ENCODE data around the gene ADM2. TPM values are rescaled to one million over a fixed set of nuclear protein-coding genes. Genes with fewer than 3 reads are reported as not detected.
A peak's percentile ranks its signal among the peaks of the same experiment; 100 is the strongest.

ADM2 gene
- total RNA-seq, 2 donors from 2014 or later = 6.0 to 7.0 TPM

- ATAC-seq (no peak), DNase-seq (ENCODE audit: low spot score in 2 of 2) (no peak)
- H3K27ac Mint-ChIP-seq = peak overlapping the region; percentile 71 to 88
- H3K9me3 Mint-ChIP-seq = no peaks in the 10 kb centered on the region
- peaks cover 0 to 3% of the 10 kb centered on the region in 2 donors for H3K36me3 Mint-ChIP-seq
These were observed 38.1 kb upstream of the ADM2 start for GRCh38 chr22:50443197-50443596.

- Mint-ChIP-seq H3K36me3 (peaks cover 0 to 5% of the 10 kb centered on the region in 2 donors), H3K27ac (peak overlapping the region in 1 of 2 donors; percentile 71), H3K9me3 (no peaks in the 10 kb centered on the region)
- peak in 1 of 2 donors; percentile 7 for ATAC-seq
- DNase-seq (ENCODE audit: low spot score in 2 of 2) = no peak
These were observed 37.3 kb upstream of the ADM2 start for GRCh38 chr22:50443801-50444625.

GRCh38 chr22:50444663-50445062 lies 36.7 kb upstream of the ADM2 start:
- H3K36me3 Mint-ChIP-seq = peaks cover 0 to 7% of the 10 kb centered on the region in 2 donors
- no peak for DNase-seq (ENCODE audit: low spot score in 2 of 2)
- H3K9me3 Mint-ChIP-seq = no peaks in the 10 kb centered on the region
- H3K27ac Mint-ChIP-seq = peak overlapping the region; percentile 85 to 94
- no peak for ATAC-seq

DNA sequence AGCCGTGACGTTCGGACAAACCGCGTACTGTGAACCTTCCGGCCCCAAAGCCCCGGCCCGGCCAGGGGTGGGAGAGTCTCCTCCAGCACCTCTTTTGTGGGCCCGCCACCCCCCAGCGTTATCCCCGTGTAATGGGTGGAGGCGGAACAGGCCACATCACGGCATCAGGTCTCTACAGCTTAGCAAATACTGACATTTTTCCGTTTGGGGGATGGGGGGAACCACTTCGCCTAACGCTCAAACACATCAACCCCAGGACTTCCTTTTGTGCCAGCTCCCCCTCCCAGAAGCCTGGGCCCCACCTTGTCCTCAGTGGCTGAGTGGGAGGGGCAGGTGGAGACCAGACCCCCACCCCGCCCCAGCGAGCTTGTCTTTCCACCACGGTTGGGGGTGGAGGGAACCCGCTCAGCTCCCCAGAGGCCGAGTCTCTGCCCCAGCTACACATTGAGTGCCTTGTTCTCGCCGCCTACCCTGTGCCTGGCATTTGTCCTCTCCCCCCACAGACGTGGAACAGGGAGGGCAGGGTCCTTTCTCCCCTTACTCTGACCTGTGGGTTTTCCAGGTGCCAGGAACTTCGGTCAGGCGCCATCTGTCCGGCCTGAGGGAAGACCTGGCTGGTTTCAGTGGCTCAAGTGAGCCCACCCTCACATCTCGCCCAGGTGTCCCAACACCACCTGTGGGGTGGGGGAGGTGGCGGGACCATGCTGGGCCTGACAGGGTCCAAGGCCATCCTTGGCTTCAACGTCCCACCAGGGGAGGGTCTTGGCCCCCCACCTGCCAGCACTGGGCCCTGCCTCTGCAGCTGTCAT lies 36.1 kb upstream of the ADM2 start:
- Mint-ChIP-seq H3K9me3 (no peaks in the 10 kb centered on the region), H3K36me3 (peaks cover 0 to 11% of the 10 kb centered on the region in 2 donors), H3K27ac (peak overlapping the region; percentile 85 to 94)
- ATAC-seq (peak; percentile 3 to 32), DNase-seq (ENCODE audit: low spot score in 2 of 2) (no peak)

- no peaks in the 10 kb centered on the region for H3K9me3 Mint-ChIP-seq
- peak overlapping the region; percentile 85 to 94 for H3K27ac Mint-ChIP-seq
- ATAC-seq (no peak), DNase-seq (ENCODE audit: low spot score in 2 of 2) (no peak)
- H3K36me3 Mint-ChIP-seq = peaks cover 0 to 11% of the 10 kb centered on the region in 2 donors
These were observed 35.2 kb upstream of the ADM2 start for GRCh38 chr22:50445880-50446707.

DNA sequence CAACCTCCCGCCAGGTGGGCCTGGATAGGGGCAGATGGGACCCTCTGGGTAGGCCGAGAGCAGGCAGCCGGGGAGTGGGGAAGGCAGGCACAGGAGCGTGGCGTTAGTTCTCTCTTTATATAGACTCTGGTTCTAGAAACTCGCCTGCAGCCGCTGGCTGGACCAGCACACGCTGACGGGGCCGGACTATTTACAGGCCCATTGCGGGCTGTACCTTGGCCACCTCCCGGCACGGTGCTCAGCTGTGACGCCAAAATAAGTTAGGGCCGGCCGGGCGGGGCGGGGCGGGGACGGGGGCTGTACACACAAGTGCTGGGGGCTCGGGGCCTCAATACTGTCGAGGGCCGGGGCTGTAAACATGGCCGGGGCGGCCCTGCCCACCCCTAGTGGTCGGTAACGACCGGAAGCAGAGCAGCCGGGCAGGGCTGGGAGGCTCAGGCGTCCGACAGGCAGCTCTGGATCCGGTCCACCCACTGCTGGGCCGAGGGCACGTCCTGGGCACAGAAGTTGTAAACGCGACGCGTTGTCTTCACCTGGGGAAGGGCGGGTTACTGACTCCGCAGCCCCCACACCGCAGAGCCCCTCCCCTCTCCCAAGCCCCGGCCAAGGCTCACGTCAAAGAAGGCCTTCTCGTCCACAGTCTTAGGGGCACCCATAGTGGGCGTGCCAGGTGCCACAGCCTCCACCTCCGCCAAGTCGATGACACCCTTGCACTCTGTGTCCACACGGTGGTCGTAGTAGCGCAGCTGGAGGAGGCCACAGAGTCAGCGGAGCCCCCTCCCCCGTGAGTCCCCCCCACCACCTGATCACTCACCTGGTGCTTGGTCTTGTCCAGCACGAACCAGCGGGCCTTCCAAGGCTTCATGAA lies 34.4 kb upstream of the ADM2 start:
- Mint-ChIP-seq H3K36me3 (peaks cover 0 to 11% of the 10 kb centered on the region in 2 donors), H3K9me3 (no peaks in the 10 kb centered on the region), H3K27ac (no peak overlapping the region)
- no peak for DNase-seq (ENCODE audit: low spot score in 2 of 2)
- no peak for ATAC-seq

- H3K36me3 Mint-ChIP-seq = peaks cover 0 to 11% of the 10 kb centered on the region in 2 donors
- no peak for DNase-seq (ENCODE audit: low spot score in 2 of 2)
- ATAC-seq = no peak
These were observed 33.5 kb upstream of the ADM2 start for GRCh38 chr22:50447576-50448551.

GRCh38 chr22:50452649-50453048 lies 28.7 kb upstream of the ADM2 start:
- Mint-ChIP-seq H3K9me3 (no peaks in the 10 kb centered on the region), H3K27ac (peak overlapping the region; percentile 63 to 77), H3K36me3 (peaks cover 0 to 11% of the 10 kb centered on the region in 2 donors)
- ATAC-seq (no peak), DNase-seq (ENCODE audit: low spot score in 2 of 2) (no peak)

More at GRCh38 chr22:50447576-50448551, 33.5 kb upstream of the ADM2 start:
- Mint-ChIP-seq H3K9me3 (no peaks in the 10 kb centered on the region), H3K27ac (peak overlapping the region; percentile 20 to 61)

DNA sequence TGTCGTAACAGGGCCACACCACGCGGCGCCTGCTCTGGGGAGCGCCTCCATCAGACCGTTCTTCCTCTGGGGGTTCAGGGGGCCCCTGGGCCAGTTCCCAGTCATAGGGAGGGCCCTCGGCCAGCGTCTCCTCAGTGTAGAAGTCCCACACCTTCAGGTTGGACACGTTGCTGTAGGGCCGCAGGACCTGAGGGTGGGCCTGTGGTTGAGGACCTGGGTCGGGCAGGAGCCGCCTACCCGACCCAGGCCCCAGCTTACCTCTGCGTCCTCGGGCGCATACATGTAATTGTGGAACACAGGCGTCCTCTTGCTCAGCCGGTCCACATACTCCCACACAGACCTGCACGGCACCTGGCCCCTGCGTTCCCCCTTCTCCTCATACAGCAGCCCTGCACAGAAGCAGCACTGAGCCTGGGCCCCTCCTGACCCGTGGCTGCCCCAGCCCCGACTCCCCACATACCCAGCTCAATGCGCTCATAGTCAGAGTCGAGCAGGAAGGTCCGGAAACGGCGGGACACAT lies 26.7 kb upstream of the ADM2 start:
- H3K27ac Mint-ChIP-seq = peak overlapping the region in 1 of 2 donors; percentile 63
- ATAC-seq = peak in 1 of 2 donors; percentile 4
- H3K36me3 Mint-ChIP-seq = peaks cover 0 to 4% of the 10 kb centered on the region in 2 donors
- DNase-seq (ENCODE audit: low spot score in 2 of 2) = no peak
- no peaks in the 10 kb centered on the region for H3K9me3 Mint-ChIP-seq

DNA sequence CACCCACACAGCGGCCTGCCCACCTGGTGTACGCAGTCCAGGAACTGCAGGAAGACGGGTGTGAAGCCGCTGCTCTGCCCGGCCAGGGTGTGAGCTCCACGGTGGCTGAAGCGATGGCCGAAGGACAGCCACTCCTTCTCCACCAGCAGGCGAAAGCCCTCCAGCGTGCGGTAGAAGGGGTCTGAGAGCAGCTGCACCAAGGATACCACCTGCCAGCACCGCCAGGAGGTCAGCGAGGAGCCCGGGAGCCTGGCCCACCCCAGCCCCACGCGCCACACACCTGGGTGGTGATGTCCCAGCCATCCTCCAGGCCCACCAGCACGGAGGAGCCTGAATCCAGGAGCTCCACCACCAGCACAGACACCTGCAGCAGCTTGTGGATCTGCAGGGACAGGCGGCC lies 26.1 kb upstream of the ADM2 start:
- DNase-seq (ENCODE audit: low spot score in 2 of 2) (no peak), ATAC-seq (no peak)
- Mint-ChIP-seq H3K27ac (no peak overlapping the region), H3K36me3 (no peaks in the 10 kb centered on the region), H3K9me3 (no peaks in the 10 kb centered on the region)

DNA sequence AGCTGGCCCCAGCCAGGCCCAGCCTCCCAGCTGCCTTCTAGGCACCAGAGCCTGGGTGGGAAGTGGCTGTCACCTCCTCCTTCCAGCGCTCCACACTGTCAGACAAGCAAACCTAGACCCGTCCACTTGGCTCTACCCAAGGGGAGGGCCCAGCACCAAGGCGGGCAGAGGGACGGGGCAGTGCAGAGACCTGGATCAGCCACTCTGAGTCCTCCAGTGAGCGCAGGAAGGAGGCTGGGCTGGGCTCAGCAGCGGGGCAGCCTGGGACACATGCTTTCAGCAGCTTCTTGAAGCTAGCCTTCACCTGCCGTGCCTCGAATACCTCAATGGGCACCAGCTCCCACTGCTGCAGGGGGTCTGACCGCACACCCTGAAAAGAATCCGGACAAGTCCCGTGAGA lies 25.3 kb upstream of the ADM2 start:
- no peak for DNase-seq (ENCODE audit: low spot score in 2 of 2)
- peaks cover 0 to 5% of the 10 kb centered on the region in 2 donors for H3K36me3 Mint-ChIP-seq
- no peaks in the 10 kb centered on the region for H3K9me3 Mint-ChIP-seq
- no peak for ATAC-seq
- peak overlapping the region in 1 of 2 donors; percentile 32 for H3K27ac Mint-ChIP-seq

DNA sequence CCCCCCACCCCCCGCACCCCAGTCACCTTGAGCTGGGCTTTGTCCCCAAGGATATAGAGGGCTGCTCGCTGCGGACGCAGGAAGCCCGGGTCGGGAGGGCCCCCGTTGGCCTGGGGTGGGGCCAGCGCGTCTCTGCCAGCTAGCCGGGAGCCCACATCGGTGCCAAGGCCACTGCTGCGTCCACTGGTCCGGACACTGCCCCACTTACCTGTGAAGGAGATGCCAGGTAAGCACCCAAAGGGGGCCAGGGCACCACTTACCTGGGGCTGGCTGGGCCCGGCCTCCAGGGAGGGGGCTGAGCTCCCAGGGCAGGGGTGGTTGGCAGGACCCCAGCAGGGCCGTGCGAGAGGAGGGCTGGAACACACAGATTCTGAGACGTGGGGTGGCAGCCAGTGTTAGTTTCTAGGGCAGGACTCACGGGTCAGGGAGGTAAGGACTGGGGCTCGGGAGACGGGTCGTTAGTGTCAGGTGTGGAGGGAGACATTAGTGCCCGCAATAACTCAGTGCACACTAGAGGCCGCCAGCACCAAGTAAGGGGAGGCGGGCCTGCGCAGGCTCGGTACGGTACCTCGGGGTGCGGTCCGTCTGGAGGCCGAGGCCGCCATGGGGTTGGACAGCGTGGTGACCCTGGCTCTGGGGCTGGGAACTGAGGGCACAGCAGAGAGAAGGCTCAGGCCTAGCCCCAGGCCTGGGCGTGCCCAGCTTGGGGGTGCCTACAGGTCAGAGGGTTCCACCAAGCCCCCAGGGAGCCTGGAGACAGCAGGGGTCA lies 24.7 kb upstream of the ADM2 start:
- DNase-seq (ENCODE audit: low spot score in 2 of 2) (no peak), ATAC-seq (peak; percentile 17 to 30)
- Mint-ChIP-seq H3K36me3 (peaks cover 0 to 6% of the 10 kb centered on the region in 2 donors), H3K9me3 (no peaks in the 10 kb centered on the region), H3K27ac (peak overlapping the region; percentile 17 to 77)

- H3K36me3 Mint-ChIP-seq = peaks cover 0 to 6% of the 10 kb centered on the region in 2 donors
- ATAC-seq (no peak), DNase-seq (ENCODE audit: low spot score in 2 of 2) (no peak)
- peak overlapping the region in 1 of 2 donors; percentile 90 for H3K27ac Mint-ChIP-seq
- H3K9me3 Mint-ChIP-seq = no peaks in the 10 kb centered on the region
These were observed 22.3 kb upstream of the ADM2 start for GRCh38 chr22:50459016-50459415.

All from activated naive CD4-positive, alpha-beta T cell treated with anti-CD3 and anti-CD28 coated beads, Interleukin-2, amount 50 U/mL, for 72 hours (primary cell).